Neuronal stem cell (in vitro differentiated cells): ENCODE data around the gene RTTN.

Experiments
- DNase-seq: peaks from one replicate; pipeline ENCODE4 v3.0.0-alpha.2; 2013; ENCODE audit warnings: low spot score
- H2AFZ ChIP-seq: one replicate; pipeline ENCODE4 v1.6.1; 2013; ENCODE audit warnings: mild to moderate bottlenecking, low read length, inconsistent platforms
- H2AK5ac ChIP-seq: 2 replicates; pipeline ENCODE4 v1.6.1; 2013; ENCODE audit warnings: low read depth, mild to moderate bottlenecking, inconsistent platforms, low read length, moderate library complexity, mixed read lengths
- H2BK120ac ChIP-seq: 2 replicates; pipeline ENCODE4 v1.6.1; 2013; ENCODE audit warnings: low read depth, mild to moderate bottlenecking, inconsistent platforms, low read length, moderate library complexity, mixed read lengths
- H2BK12ac ChIP-seq: one replicate; pipeline ENCODE4 v1.6.1; 2013; ENCODE audit warnings: low read length, inconsistent platforms
- H2BK15ac ChIP-seq: 2 replicates; pipeline ENCODE4 v1.6.1; 2013; ENCODE audit warnings: mild to moderate bottlenecking, low read length, inconsistent platforms, mixed read lengths
- H2BK5ac ChIP-seq: one replicate; pipeline ENCODE4 v1.6.1; 2013; ENCODE audit warnings: inconsistent platforms, mild to moderate bottlenecking, low read length, moderate library complexity
- H3K14ac ChIP-seq: one replicate; pipeline ENCODE4 v1.6.1; 2013; ENCODE audit warnings: low read length, inconsistent platforms
- H3K18ac ChIP-seq: 2 replicates; pipeline ENCODE4 v1.6.1; 2013; ENCODE audit warnings: low read length, inconsistent platforms
- H3K23ac ChIP-seq: 2 replicates; pipeline ENCODE4 v1.6.1; 2013; ENCODE audit warnings: low read depth, mild to moderate bottlenecking, mixed read lengths, low read length, inconsistent platforms; ENCODE audit not compliant: poor library complexity
- H3K27ac ChIP-seq: replicated peaks from 3 replicates; pipeline ENCODE4 v1.5.1; 2013; ENCODE audit warnings: low read length, inconsistent platforms
- H3K27me3 ChIP-seq, 3 experiments: 2 replicates each; pipeline ENCODE4 v1.6.1; 2013; ENCODE audit warnings: low read length in 3 of 3, mild to moderate bottlenecking in 2 of 3, inconsistent platforms in 1 of 3, low read depth in 1 of 3, mixed read lengths in 1 of 3, moderate library complexity in 1 of 3; ENCODE audit not compliant: control insufficient read depth in 3 of 3, insufficient read depth in 3 of 3
- H3K36me3 ChIP-seq, 2 donors: replicated peaks in 1 of 2; 2 replicates each; pipeline ENCODE4 v1.6.1; 2013; ENCODE audit warnings: low read length in 2 of 2; ENCODE audit not compliant: control insufficient read depth in 2 of 2, insufficient read depth in 2 of 2
- H3K4ac ChIP-seq: 2 replicates; pipeline ENCODE4 v1.6.1; 2013; ENCODE audit warnings: inconsistent platforms, mild to moderate bottlenecking, low read length, moderate library complexity
- H3K4me1 ChIP-seq, 2 donors: 1 replicate in 1 of 2; 2 replicates in 1 of 2; pipeline ENCODE4 v1.6.1; 2013; ENCODE audit warnings: low read length in 2 of 2, low read depth in 1 of 2; ENCODE audit not compliant: control insufficient read depth in 2 of 2, insufficient read depth in 1 of 2
- H3K4me2 ChIP-seq: one replicate; pipeline ENCODE4 v1.6.1; 2013; ENCODE audit warnings: mild to moderate bottlenecking, low read length, inconsistent platforms; ENCODE audit not compliant: insufficient read depth, poor library complexity, severe bottlenecking
- H3K4me3 ChIP-seq, 2 donors: 2 replicates each; pipeline ENCODE4 v1.5.1; 2013; ENCODE audit warnings: low read length in 2 of 2, mild to moderate bottlenecking in 2 of 2, inconsistent platforms in 1 of 2, moderate library complexity in 1 of 2
- H3K79me1 ChIP-seq: one replicate; pipeline ENCODE4 v1.6.1; 2013; ENCODE audit warnings: low read depth, mild to moderate bottlenecking, inconsistent platforms, low read length, moderate library complexity
- H3K9ac ChIP-seq: one replicate; pipeline ENCODE4 v1.6.1; 2013; ENCODE audit warnings: mild to moderate bottlenecking, low read depth, low read length, inconsistent platforms; ENCODE audit not compliant: poor library complexity
- H3K9me3 ChIP-seq, 2 donors: replicated peaks in 1 of 2; 2 replicates each; pipeline versions ENCODE3 to v1.6.1; 2013; ENCODE audit warnings: low read length in 2 of 2, mild to moderate bottlenecking in 2 of 2, inconsistent platforms in 1 of 2, low read depth in 1 of 2, mixed read lengths in 1 of 2, moderate library complexity in 1 of 2; ENCODE audit not compliant: control insufficient read depth in 2 of 2, insufficient read depth in 1 of 2
- H4K8ac ChIP-seq: one replicate; pipeline ENCODE4 v1.6.1; 2013; ENCODE audit warnings: low read depth, mild to moderate bottlenecking, inconsistent platforms, low read length, moderate library complexity
- H4K91ac ChIP-seq: one replicate; pipeline ENCODE4 v1.6.1; 2013; ENCODE audit warnings: low read length, low read depth, mild to moderate bottlenecking, inconsistent platforms; ENCODE audit not compliant: poor library complexity
- WGBS, 2 donors: extraction: QIAGEN DNeasy Blood & Tissue Kit; methylation state at CpG; one replicate each; pipeline ENCODE4 v1.1.7; 2013; ENCODE audit warnings: missing lambda C conversion rate in 2 of 2, mixed read lengths in 1 of 2; ENCODE audit not compliant: insufficient read length in 2 of 2, insufficient replicate concordance in 1 of 2; ENCODE audit errors: extremely low coverage in 2 of 2; 5-methylcytosine and 5-hydroxymethylcytosine counted together

The RTTN gene

GRCh38 chr18:70221156-70221914 lies 15.8 kb upstream of the RTTN start:
- Histone ChIP-seq H2AK5ac (no peak overlapping the region), H3K18ac (no peak overlapping the region), H3K4me1 (peaks cover 4 to 7% of the 10 kb centered on the region in 2 donors), H4K8ac (no peak overlapping the region), H3K79me1 (no peaks in the 10 kb centered on the region), H3K27me3 (peaks cover 0 to 11% (median 0%) of the 10 kb centered on the region in 3 experiments), H2BK12ac (no peak overlapping the region), H3K9me3 (no peaks in the 10 kb centered on the region), H3K23ac (no peak overlapping the region), H4K91ac (no peak overlapping the region), H3K27ac (peak overlapping the region; percentile 63), H3K4me3 (no peak overlapping the region), H2BK120ac (no peak overlapping the region), H3K4ac (no peak overlapping the region), H3K36me3 (no peaks in the 10 kb centered on the region), H3K4me2 (no peak overlapping the region), H3K9ac (no peak overlapping the region), H2AFZ (peak overlapping the region; percentile 64), H2BK5ac (no peak overlapping the region), H3K14ac (no peak overlapping the region), H2BK15ac (no peak overlapping the region)
- DNase-seq: peak; percentile 52
- no CpG with 5 or more reads among the region's 12 CpGs for WGBS, 2 donors

GRCh38 chr18:70220628-70221027 lies 15.1 kb upstream of the RTTN start:
- Histone ChIP-seq H3K27me3 (peaks cover 0 to 11% (median 0%) of the 10 kb centered on the region in 3 experiments), H3K4ac (no peak overlapping the region), H2BK5ac (no peak overlapping the region), H3K4me2 (no peak overlapping the region), H3K4me3 (no peak overlapping the region), H4K8ac (no peak overlapping the region), H2BK120ac (no peak overlapping the region), H2BK15ac (no peak overlapping the region), H2BK12ac (no peak overlapping the region), H3K79me1 (no peaks in the 10 kb centered on the region), H3K9ac (no peak overlapping the region), H2AK5ac (no peak overlapping the region), H2AFZ (no peak overlapping the region), H4K91ac (no peak overlapping the region), H3K27ac (no peak overlapping the region), H3K4me1 (peaks cover 4 to 7% of the 10 kb centered on the region in 2 donors), H3K36me3 (no peaks in the 10 kb centered on the region), H3K18ac (no peak overlapping the region), H3K9me3 (no peaks in the 10 kb centered on the region), H3K14ac (no peak overlapping the region), H3K23ac (no peak overlapping the region)
- no CpG with 5 or more reads among the region's 5 CpGs for WGBS, 2 donors
- no peak for DNase-seq

- H4K91ac ChIP-seq: no peak overlapping the region
- no peak overlapping the region for H2BK5ac ChIP-seq
- no peak overlapping the region for H3K23ac ChIP-seq
- WGBS, 2 donors: no CpG with 5 or more reads among the region's 4 CpGs
- no peaks in the 10 kb centered on the region for H3K79me1 ChIP-seq
- no peak overlapping the region for H2AFZ ChIP-seq
- H3K4me3 ChIP-seq: no peak overlapping the region
- H3K4me2 ChIP-seq: no peak overlapping the region
- no peak overlapping the region for H3K14ac ChIP-seq
- no peak overlapping the region for H3K18ac ChIP-seq
- peaks cover 0 to 11% (median 0%) of the 10 kb centered on the region in 3 experiments for H3K27me3 ChIP-seq
- H4K8ac ChIP-seq: no peak overlapping the region
- no peak overlapping the region for H3K27ac ChIP-seq
- DNase-seq: no peak
- H2BK15ac ChIP-seq: no peak overlapping the region
- no peak overlapping the region for H2BK120ac ChIP-seq
- no peak overlapping the region for H3K4ac ChIP-seq
- H3K9me3 ChIP-seq: no peaks in the 10 kb centered on the region
- no peaks in the 10 kb centered on the region for H3K36me3 ChIP-seq
- peaks cover 4 to 7% of the 10 kb centered on the region in 2 donors for H3K4me1 ChIP-seq
- H2AK5ac ChIP-seq: no peak overlapping the region
- no peak overlapping the region for H3K9ac ChIP-seq
- H2BK12ac ChIP-seq: no peak overlapping the region
Measured at GRCh38 chr18:70219688-70220087, 14.2 kb upstream of the RTTN start.

GRCh38 chr18:70216788-70217187 lies 11.3 kb upstream of the RTTN start:
- WGBS, 2 donors: no CpG with 5 or more reads among the region's 2 CpGs
- H3K23ac ChIP-seq: no peak overlapping the region
- H2BK5ac ChIP-seq: no peak overlapping the region
- no peak overlapping the region for H3K27ac ChIP-seq
- no peak overlapping the region for H2BK15ac ChIP-seq
- no peak overlapping the region for H3K9ac ChIP-seq
- H3K4ac ChIP-seq: no peak overlapping the region
- H4K8ac ChIP-seq: no peak overlapping the region
- no peak overlapping the region for H2AK5ac ChIP-seq
- peaks cover 4 to 7% of the 10 kb centered on the region in 2 donors for H3K4me1 ChIP-seq
- H2BK12ac ChIP-seq: no peak overlapping the region
- no peaks in the 10 kb centered on the region for H3K79me1 ChIP-seq
- no peak overlapping the region for H2BK120ac ChIP-seq
- no peak overlapping the region for H3K4me2 ChIP-seq
- H3K36me3 ChIP-seq: no peaks in the 10 kb centered on the region
- DNase-seq: no peak
- H3K14ac ChIP-seq: no peak overlapping the region
- H2AFZ ChIP-seq: no peak overlapping the region
- H3K27me3 ChIP-seq: peaks cover 0 to 3% (median 0%) of the 10 kb centered on the region in 3 experiments
- H3K4me3 ChIP-seq: no peak overlapping the region
- no peak overlapping the region for H4K91ac ChIP-seq
- no peak overlapping the region for H3K18ac ChIP-seq
- no peaks in the 10 kb centered on the region for H3K9me3 ChIP-seq
